PFSK-1 (cell line): ENCODE measurements around the gene KLK1.

Experiments used
- POLR2AphosphoS5 ChIP-seq: IDR thresholded peaks from 2 replicates; pipeline ENCODE4 v1.6.1; 2012; ENCODE audit warnings: low read depth, mild to moderate bottlenecking, control low read depth, low read length, moderate library complexity
- TF ChIP-seq, protein P1 (sequence below), 2 experiments: IDR thresholded peaks; 2 replicates each; pipeline versions ENCODE4 v1.6.1 to v1.8.0; 2011 to 2012; ENCODE audit warnings: low read depth in 2 of 2, low read length in 2 of 2, control low read depth in 1 of 2, inconsistent platforms in 1 of 2, mild to moderate bottlenecking in 1 of 2, moderate library complexity in 1 of 2; ENCODE audit not compliant: insufficient read depth in 1 of 2

DNA sequence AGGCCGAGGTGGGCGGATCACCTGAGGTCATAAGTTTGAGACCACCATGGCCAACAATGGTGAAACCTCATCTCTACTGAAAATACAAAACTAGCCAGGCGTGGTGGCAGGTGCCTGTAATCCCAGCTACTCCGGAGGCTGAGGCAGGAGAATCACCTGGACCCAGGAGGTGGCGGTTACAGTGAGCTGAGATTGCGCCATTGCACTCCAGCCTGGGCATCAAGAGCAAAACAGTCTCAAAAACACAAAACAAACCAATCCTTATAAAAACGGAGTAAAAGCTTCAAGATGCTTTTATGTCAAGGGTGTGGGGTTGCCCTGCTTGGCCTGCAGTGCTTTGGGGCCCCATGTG lies 26.2 kb downstream of the KLK1 start:
- TF ChIP-seq, protein P1, sequence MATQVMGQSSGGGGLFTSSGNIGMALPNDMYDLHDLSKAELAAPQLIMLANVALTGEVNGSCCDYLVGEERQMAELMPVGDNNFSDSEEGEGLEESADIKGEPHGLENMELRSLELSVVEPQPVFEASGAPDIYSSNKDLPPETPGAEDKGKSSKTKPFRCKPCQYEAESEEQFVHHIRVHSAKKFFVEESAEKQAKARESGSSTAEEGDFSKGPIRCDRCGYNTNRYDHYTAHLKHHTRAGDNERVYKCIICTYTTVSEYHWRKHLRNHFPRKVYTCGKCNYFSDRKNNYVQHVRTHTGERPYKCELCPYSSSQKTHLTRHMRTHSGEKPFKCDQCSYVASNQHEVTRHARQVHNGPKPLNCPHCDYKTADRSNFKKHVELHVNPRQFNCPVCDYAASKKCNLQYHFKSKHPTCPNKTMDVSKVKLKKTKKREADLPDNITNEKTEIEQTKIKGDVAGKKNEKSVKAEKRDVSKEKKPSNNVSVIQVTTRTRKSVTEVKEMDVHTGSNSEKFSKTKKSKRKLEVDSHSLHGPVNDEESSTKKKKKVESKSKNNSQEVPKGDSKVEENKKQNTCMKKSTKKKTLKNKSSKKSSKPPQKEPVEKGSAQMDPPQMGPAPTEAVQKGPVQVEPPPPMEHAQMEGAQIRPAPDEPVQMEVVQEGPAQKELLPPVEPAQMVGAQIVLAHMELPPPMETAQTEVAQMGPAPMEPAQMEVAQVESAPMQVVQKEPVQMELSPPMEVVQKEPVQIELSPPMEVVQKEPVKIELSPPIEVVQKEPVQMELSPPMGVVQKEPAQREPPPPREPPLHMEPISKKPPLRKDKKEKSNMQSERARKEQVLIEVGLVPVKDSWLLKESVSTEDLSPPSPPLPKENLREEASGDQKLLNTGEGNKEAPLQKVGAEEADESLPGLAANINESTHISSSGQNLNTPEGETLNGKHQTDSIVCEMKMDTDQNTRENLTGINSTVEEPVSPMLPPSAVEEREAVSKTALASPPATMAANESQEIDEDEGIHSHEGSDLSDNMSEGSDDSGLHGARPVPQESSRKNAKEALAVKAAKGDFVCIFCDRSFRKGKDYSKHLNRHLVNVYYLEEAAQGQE (IDR thresholded peaks at IDR 0.05; ENCODE audit: insufficient read depth in 1 of 2, low read depth in 2 of 2, low read length in 2 of 2), result no peak
- no peak for TF ChIP-seq POLR2AphosphoS5
